Hematopoietic multipotent progenitor cell treated with erythropoietin and hydrocortisone succinate and interleukin-3 and kit ligand, for 15 days (in vitro differentiated cells): Measurements from ENCODE around the gene AHSG.

Source experiments
- DNase-seq: peaks from one replicate; pipeline ENCODE4 v3.0.0-alpha.2; 2015; ENCODE audit warnings: low spot score

AHSG gene

GRCh38 chr3:186640473-186640818 lies 27.6 kb downstream of the AHSG start:
- DNase-seq: no peak

- DNase-seq: no peak
These were observed 28.1 kb downstream of the AHSG start for GRCh38 chr3:186640929-186641328.

- no peak for DNase-seq
These were observed 29.2 kb downstream of the AHSG start for GRCh38 chr3:186642014-186642413.

- DNase-seq: no peak
These were observed 30.6 kb downstream of the AHSG start for GRCh38 chr3:186643493-186643892.

- DNase-seq: no peak
These were observed 31.8 kb downstream of the AHSG start for GRCh38 chr3:186644683-186645082.

- no peak for DNase-seq
These were observed 33.2 kb downstream of the AHSG start for GRCh38 chr3:186646106-186646505.

GRCh38 chr3:186646841-186647240 lies 34.0 kb downstream of the AHSG start:
- no peak for DNase-seq

- DNase-seq: no peak
These were observed 36.0 kb downstream of the AHSG start for GRCh38 chr3:186648851-186649250.

GRCh38 chr3:186651678-186652215 lies 38.9 kb downstream of the AHSG start:
- DNase-seq: no peak

GRCh38 chr3:186653080-186653707 lies 40.3 kb downstream of the AHSG start:
- DNase-seq: no peak

GRCh38 chr3:186653984-186654383 lies 41.1 kb downstream of the AHSG start:
- DNase-seq: no peak

GRCh38 chr3:186663361-186664118 lies 50.7 kb downstream of the AHSG start:
- DNase-seq: no peak

GRCh38 chr3:186664119-186664495 lies 51.2 kb downstream of the AHSG start:
- no peak for DNase-seq

GRCh38 chr3:186664506-186664905 lies 51.6 kb downstream of the AHSG start:
- DNase-seq: no peak

- DNase-seq: no peak
These were observed 52.8 kb downstream of the AHSG start, which contains the start of gene HRG for GRCh38 chr3:186665625-186666188. Gene HRG (plus strand): TSS chr3:186666014. CDS start chr3:186666032, 18 bp downstream.

GRCh38 chr3:186668426-186668825 lies 55.6 kb downstream of the AHSG start:
- DNase-seq: no peak

GRCh38 chr3:186669378-186670084 lies 56.7 kb downstream of the AHSG start:
- DNase-seq: no peak

GRCh38 chr3:186670155-186670554 lies 57.3 kb downstream of the AHSG start:
- no peak for DNase-seq
